Upper lobe of left lung (tissue), 4 donors: ENCODE data around the gene NRXN3.

Source experiments
- CTCF ChIP-seq, 6 experiments: fragments of 450-650 bp in 4 of 6; fragments of 200-600 bp in 2 of 6; sonication (generic) in 2 of 6; IDR thresholded peaks; one replicate each; pipeline ENCODE4 v1.5.1; 2016 to 2019; ENCODE audit warnings: antibody characterized with exemption in 6 of 6
- EP300 ChIP-seq, 4 donors: sonication (generic); formaldehyde crosslinking; IDR thresholded peaks; one replicate each; pipeline ENCODE4 v1.5.1; 2017; ENCODE audit warnings: antibody characterized with exemption in 4 of 4, control low read depth in 2 of 4
- POLR2A ChIP-seq, 4 donors: fragments of 450-650 bp; IDR thresholded peaks; one replicate each; pipeline ENCODE4 v1.5.1; 2016 to 2017; ENCODE audit warnings: antibody characterized with exemption in 4 of 4, mild to moderate bottlenecking in 2 of 4
- POLR2AphosphoS5 ChIP-seq, 2 donors: sonication (generic); formaldehyde crosslinking; IDR thresholded peaks; one replicate each; pipeline ENCODE4 v1.5.1; 2017; ENCODE audit warnings: antibody characterized with exemption in 2 of 2

DNA sequence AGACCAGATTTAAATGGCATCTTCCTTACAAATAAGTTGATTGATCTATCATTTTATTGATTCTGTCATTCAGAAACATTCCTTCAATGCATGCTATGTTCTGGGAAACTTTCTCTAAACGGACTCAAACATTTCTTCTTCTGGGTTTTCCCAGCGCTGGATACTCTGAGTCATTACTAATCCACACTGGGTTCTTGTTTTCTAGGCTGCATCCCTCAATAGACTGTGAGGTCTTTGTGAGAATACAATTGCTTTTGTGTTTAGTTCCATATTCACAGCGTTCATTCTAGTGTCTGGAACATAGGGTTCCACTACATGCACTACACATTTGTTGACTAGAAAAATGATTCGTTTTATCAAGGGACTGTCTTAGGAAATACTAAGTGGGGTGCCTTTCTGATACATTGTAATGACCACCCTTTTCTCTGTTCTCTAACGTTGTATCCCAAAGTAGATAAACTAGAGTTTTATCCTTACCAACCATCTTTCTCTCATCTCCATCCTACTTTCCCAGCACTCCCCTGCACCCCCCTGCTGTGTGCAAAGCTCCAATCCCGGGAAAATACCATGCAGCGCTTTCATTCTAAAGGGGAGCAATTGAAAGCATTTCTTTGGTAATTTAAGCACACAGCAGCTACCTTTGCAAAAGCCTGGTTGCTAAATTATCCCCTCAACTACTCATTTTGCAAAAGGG lies 1162.5 kb downstream of the NRXN3 start:
- no peak for TF ChIP-seq EP300 (IDR thresholded peaks at IDR 0.05)
- no peak for TF ChIP-seq CTCF (IDR thresholded peaks at IDR 0.05)
- no peak for TF ChIP-seq POLR2A (IDR thresholded peaks at IDR 0.05)
- TF ChIP-seq POLR2AphosphoS5 (IDR thresholded peaks at IDR 0.05): no peak
